Stimulated activated CD8-positive, alpha-beta memory T cell treated with anti-CD3 and anti-CD28 coated beads, Interleukin-15, amount 100 ng/mL, for 4 hours (primary cell): ENCODE measurements around the gene ERN2.
"Not testable (repeated sequence)": the region's sequence is repeated elsewhere in the genome, so short reads cannot be mapped to it uniquely, and the experiment has no call there.

Source experiments
- DNase-seq, 2 donors: peaks; one replicate each; pipeline ENCODE4 v3.0.0-alpha.2; 2020; ENCODE audit warnings: low read depth in 2 of 2

The ERN2 gene

DNA sequence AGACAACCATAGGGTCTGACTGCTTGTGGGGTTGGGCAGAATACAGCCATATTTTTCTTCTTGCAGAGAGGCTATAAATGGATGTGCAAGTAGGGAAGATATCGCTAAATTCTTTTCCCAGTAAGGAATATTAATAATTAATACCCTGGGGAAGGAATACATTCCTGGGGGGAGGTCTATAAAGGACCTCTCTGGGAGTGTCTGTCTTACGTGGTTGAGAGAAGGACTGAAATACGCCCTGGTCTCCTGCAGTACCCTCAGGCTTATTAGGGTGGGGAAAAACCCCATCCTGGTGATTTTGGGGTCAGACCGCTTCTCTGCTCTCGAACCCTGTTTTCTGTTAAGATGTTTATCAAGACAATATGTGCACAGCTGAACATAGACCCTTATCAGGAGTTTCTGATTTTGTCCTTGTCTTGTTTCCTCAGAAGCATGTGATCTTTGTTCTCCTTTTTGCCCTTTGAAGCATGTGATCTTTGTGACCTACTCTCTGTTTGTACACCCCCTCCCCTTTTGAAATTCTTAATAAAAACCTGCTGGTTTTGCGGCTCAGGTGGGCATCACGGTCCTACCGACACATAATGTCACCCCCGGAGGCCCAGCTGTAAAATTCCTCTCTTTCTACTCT, 9.7 kb upstream of the ERN2 start:
- not testable (repeated sequence) for DNase-seq

DNA sequence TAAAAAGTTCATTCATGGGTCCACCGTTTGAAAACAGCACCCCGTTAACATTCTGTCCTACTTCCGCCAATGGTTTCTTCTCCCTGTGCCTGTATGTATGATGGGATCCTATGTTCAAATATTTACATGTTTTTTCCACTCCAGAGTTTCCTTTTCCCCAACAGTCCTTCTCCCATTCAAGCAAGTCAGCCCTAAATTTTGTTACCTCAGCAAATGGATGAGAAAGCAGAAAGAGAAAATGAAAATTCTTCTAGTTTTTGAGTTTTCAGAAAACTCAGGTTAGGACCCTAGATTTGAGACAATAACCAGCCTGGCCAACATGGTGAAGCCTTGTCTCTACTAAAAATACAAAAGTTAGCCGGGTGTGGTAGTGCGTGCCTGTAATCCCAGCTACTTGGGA, 3.5 kb upstream of the ERN2 start:
- no peak for DNase-seq

- no peak for DNase-seq
Observed at GRCh38 chr16:23711785-23712184, 1.2 kb downstream of the ERN2 start.

DNA sequence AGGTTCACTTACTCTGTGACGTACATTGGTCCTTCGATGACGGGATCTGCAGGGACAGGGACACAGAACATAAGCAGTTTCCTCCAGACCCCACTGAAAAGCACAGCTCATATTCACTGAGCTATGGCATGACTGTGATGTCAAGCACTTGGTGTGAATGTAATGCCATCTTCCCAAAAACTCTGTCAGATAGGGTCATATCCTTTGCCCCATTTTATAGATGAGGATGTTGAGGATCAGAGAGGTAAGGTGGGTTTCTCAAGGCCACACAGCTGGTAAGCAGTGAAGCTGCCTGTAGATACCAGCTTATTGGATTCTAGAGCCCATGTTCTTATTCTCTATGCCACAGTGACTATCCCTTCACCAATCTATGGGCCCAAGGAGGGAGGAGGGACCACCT, 2.5 kb downstream of the ERN2 start:
- no peak for DNase-seq

DNA sequence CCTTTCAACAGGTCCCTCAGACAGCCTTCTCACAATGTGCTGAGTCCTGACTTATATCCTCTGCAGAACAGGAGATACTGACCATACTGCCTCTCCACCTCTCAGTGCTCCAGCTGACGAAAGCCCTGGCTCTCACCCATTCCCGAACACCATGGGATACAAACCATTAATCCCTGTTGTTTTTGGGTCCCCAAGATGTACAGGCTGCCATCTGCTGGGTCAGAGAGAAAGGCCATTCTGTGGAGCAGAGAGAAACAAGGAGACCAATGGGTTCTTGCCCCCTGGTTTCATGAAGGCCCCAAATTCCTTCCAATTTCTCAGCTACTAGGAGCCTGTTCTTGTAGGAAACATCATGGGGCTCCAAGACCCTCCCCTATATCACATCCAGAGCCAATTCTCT, 3.0 kb downstream of the ERN2 start:
- no peak for DNase-seq

- no peak for DNase-seq
Observed at GRCh38 chr16:23709536-23709935, 3.5 kb downstream of the ERN2 start.

DNA sequence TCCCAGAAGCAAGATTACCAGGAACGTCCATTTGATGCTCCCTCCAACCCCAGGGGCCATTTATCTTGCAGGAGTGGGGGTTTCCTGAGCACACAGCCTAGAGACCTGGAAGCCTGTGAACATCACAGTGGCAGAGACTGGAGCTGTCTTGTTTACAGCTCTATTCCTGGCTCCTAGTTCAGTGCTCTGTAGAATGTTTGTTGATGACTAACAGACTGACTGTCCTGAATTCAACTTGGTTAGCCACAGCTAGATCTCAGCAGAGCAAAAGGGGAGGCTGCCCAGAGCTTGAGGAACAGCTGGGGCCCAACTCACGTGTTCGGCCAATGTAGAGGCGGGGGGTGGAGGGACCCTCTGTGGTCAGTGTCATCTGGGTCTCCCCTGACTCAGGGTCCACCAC, 6.6 kb downstream of the ERN2 start:
- no peak for DNase-seq

DNA sequence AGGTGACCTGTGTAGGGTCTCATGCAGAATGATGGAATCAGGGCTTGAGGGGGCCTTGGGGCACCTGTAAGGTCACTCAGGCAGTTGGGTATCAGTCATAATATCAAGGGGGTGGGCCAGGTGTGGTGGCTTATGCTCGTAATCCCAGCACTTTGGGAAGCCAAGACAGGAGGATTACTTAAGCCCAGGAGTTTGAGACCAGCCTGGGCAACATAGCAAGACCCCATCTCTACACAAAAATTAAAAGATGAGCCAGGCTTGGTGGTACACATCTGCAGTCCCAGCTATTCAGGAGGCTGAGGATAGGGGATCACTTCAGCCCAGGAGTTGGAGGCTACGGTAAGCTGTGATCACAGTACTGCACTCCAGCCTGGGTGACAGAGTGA, 7.5 kb downstream of the ERN2 start:
- no peak for DNase-seq

- DNase-seq, result no peak
Observed at GRCh38 chr16:23704772-23705516, 8.1 kb downstream of the ERN2 start.

- no peak for DNase-seq
Observed at GRCh38 chr16:23702951-23703350, 10.1 kb downstream of the ERN2 start.

GRCh38 chr16:23701045-23701444, 12.0 kb downstream of the ERN2 start:
- no peak for DNase-seq

DNA sequence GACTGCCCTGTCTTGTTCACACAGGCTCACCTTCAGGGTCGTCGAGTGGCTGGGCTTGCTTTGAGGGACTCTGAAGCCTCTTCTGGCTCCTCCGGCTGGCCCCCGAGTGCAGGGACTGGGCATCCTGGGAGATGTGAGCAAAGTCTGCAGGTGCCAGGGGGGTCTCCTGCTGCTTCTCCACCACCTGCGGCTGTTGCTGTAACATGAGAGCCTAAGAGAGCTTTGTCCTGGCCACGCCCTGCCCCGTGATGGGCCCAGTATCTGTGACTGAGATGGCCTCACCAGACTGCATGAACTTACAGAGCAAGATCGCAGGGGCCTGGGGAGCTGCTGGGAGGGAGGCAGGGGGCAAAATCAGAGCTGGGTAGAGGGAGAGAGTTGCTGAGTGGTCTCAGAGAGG, 12.5 kb downstream of the ERN2 start:
- no peak for DNase-seq

- DNase-seq, result no peak
Observed at GRCh38 chr16:23700093-23700492, 12.9 kb downstream of the ERN2 start.

DNA sequence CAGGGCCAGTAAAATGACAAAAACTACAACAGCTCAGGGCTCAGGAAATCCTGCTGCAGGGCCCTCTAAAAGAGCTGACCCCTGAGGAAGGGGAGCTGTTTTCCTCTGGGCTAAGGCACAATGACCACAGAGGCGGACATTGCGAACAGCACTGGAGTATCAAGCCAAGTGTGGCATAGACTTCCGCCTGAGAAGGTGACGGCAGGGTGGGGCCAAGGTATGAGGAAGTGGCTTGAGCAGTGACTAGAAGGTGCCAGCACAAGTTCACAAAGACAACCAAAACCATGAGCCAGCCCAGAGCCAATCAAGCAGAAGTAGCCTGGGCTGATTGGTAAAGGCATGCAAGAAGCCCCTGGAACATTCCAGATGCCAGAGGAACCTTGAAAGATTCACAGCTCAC, 13.9 kb downstream of the ERN2 start:
- no peak for DNase-seq

- DNase-seq, result no peak
Observed at GRCh38 chr16:23695756-23696155, 17.3 kb downstream of the ERN2 start.

GRCh38 chr16:23694644-23695373, 18.2 kb downstream of the ERN2 start:
- no peak for DNase-seq

GRCh38 chr16:23694265-23694643, 18.8 kb downstream of the ERN2 start:
- no peak for DNase-seq

DNA sequence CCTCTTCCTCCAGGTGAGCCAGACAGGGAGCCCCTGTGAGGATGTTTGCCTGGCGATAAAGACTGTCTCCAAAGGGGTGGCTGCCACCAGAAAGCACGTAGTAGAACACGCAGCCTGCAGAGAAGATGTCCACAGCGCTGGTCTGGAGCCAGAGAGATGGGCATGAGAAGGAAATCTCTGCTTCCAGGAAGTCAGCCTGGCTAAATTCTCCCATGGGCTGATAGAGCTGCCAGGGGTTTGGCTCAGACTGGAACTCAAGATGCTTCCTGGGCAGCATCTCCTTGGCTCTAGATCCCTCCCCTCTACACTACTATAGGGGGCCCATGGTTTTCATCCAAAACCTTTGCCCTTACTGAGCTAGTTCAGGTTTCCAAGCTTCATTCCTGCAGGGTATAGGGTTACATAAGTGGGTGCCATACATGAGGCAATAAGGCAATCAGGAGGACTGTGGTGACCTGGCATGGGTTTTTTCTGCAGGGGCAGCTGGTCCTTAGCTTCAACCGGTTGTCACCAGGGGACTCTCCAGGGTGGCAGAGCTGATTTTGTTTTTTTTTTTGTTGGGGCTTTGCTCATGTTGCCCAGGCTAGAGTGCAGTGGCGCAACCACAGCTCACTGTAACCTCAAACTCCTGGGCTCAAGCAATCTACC, 20.7 kb downstream of the ERN2 start:
- no peak for DNase-seq

GRCh38 chr16:23691483-23692189, 21.4 kb downstream of the ERN2 start:
- DNase-seq, result no peak

DNA sequence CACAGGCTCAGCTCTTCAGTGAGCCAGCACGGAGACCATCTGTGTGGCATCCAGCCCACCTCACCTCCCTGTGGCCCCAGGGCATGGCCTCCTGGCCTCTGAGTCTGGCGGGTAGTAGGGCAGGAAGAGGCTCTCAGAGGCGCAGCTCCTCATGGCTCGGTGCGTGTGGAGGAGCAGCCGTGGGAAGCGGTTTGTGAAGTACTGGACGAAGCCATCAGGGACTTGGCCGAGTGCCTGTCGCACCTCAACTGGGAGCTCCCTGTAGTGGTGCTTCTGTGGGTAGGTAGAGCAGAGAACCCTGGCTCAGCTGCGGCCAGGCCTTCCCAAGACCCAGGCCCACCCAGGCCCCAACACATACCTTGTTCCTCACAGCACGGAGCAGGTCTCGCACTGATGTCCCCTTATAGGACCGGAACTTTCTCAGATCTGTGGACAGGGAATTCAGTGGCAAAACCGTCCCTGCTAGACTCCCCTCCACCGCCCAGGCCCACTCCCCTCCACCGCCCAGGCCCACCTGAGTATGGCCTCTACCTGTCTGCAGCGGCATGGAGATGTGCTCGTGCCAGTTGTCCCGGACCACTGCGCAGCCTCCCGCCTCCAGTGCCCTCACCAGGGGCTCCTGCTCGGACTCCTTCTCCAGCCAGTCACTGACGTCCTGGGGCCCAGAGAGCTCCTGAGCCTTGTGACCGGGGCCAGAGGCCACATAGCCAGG, 22.1 kb downstream of the ERN2 start:
- no peak for DNase-seq

- no peak for DNase-seq
Observed at GRCh38 chr16:23689442-23690187, 23.4 kb downstream of the ERN2 start.
